Stimulated activated CD4-positive, alpha-beta T cell treated with anti-CD3 and anti-CD28 coated beads, Interleukin-1b, Interleukin-23, amount 100 ng/mL, for 4 hours (primary cell): ENCODE results near the gene OR1E1.
"Not testable (repeated sequence)": the region's sequence is repeated elsewhere in the genome, so short reads cannot be mapped to it uniquely, and the experiment has no call there.

ENCODE experiments used
- DNase-seq, 2 donors: peaks; one replicate each; pipeline ENCODE4 v3.0.0-alpha.2; 2020; ENCODE audit warnings: low read depth in 2 of 2

The OR1E1 gene, protein sequence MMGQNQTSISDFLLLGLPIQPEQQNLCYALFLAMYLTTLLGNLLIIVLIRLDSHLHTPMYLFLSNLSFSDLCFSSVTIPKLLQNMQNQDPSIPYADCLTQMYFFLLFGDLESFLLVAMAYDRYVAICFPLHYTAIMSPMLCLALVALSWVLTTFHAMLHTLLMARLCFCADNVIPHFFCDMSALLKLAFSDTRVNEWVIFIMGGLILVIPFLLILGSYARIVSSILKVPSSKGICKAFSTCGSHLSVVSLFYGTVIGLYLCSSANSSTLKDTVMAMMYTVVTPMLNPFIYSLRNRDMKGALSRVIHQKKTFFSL

DNA sequence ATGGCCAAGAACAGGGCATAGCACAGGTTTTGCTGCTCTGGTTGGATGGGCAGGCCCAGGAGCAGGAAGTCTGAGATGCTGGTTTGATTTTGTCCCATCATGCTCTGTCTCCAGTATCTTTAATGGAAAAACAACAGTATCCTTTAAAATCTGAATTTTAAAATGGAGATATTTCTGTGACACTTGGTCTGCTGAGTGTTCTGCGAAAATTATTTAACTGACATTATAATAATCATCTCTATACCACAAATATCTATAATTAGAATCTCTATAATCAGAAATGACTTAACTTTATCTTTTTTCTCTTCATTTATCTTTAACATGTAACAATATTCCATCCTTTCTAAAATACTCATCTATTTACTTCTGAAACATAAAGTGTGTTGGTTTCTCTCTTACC, at the start of gene OR1E1:
Gene OR1E1 (minus strand): TSS at position 101 of the 400 bp plus-strand sequence. CDS start 0 bp downstream, at position 101.
- DNase-seq: no peak

DNA sequence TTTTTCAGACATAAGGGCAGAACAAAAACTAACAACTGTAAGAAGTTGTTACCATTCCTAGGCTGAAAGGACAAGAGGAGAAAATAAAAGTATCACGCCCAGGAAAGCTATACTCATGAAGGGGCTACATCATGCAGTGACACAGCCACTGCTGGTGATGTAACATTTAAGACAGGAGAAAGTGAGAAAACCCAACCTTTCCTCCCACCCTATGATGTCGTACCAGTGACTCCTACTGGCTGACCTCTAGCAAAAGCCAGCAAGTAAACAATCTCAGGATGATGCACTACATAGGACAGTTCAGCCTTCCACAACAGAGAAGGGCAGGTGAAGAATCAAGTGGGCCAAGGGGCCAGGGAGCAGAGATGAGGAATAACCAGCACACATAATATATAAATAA, 49.4 kb upstream of the OR1E1 start:
- DNase-seq: no peak

DNA sequence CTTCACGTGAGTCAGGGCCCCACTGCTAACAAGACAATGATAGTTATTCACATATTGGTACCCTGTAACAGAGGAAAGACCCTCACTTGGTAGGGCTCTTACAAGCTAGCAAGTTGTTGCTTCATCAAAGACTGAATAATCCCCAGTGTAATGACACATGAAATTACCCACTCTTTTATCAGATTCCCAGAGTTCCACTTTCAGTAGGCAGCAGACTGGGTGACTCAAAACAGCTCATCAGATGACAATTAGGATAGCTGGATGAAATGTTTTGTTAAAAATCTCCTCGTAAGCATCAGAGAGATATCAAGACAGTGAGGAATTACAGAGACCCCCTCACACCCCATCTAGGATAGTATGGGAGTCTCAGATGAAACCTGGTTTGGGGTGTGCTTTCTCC, 42.2 kb upstream of the OR1E1 start:
- DNase-seq: no peak

DNA sequence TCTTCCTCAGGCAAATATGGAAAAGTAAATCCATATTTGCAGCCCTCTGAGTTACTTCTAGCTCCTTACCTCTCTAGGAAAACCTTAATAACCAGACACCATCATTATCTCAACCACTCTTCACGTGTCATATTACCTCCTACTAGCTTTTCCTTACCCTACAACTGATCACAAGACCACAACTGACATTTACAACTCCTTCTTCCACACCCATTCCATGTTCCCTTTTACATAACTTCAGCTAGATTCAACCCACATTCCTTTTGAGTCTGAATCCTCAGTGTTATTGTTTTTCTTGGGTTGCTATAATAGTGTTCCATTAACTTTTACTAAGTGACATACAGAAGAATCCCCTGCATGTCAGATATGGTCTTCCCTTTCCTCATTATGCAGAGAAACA, 40.2 kb upstream of the OR1E1 start:
- no peak for DNase-seq

DNA sequence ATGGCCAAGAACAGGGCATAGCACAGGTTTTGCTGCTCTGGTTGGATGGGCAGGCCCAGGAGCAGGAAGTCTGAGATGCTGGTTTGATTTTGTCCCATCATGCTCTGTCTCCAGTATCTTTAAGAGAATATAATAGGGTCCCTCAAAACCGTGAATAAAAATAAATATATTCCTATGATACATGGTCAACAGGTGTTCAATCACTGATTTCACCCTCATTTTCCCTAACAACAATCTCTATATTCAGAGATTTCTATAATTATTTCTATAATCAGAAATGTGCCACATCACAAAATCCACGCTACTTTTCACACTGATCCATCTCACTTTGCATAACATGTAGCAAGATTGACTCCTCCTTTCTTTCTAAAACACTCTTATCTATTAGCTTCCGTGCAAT, 35.5 kb upstream of the OR1E1 start, which contains the start of gene OR1E2:
Gene OR1E2 (minus strand): TSS at position 101 of the 400 bp plus-strand sequence. CDS start 0 bp downstream, at position 101.
- DNase-seq: no peak

- DNase-seq: not testable (repeated sequence)
These were observed 35.0 kb upstream of the OR1E1 start for GRCh38 chr17:3433215-3433614.

DNA sequence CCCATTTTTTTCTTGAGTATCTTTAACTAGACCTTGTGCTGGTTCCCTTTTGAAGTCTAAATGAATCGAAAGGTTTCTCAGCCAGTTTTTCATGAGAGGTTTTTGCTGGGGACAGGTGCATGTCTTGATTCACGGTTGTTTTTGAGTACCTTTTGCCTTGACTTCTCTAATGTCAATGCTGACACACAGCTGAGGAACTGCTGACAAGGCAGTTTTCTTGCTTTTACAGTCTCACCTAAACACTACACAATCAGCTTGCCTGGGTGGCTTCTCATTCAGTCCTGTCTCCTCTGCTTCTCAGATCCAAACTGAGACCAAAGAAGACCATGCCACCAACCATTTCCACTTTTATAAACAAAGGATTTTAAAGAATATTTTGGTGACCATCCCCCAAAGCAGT, 20.0 kb upstream of the OR1E1 start:
- no peak for DNase-seq

- DNase-seq: no peak
These were observed 17.4 kb upstream of the OR1E1 start for GRCh38 chr17:3415610-3416009.

- DNase-seq: not testable (repeated sequence)
These were observed 14.0 kb upstream of the OR1E1 start for GRCh38 chr17:3412216-3412615.

DNA sequence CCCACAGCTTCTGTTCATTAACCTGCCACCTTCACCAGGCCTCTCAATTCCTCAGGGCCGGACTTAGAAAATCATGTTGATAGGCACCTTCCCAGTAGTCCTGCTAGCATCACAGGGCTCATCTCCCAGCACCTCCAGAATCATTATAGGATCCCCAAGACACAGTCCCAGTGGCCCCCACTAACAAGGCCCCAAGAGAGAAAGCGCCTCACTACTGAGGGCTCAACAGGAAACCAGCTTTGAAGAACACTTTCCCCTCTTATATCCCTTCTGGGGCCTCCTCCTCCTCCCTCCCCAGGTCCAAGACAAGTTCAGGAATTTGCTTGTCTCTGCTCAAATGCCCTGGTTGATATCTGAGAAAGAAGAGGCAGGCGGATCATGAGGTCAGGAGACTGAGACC, 12.9 kb upstream of the OR1E1 start, which contains the start of gene OR3A3:
Gene OR3A3 (plus strand): TSS at position 301 of the 400 bp plus-strand sequence.
- DNase-seq: no peak

DNA sequence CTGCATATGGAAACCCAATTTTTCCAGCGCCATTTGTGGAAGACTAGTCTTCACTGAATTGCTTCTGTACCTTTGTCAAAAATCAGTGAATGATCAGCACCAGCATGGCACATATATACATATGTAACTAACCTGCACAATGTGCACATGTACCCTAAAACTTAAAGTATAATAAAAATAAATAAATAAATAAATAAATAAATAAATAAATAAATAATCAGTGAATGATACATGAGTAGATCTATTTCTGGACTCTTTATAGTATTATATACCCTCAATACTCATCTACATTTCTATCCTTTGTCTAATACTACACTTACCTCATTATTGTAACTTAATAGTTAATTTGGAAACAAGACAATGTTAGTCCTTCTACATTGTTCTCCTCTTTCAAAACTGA, 5.6 kb upstream of the OR1E1 start:
- not testable (repeated sequence) for DNase-seq

DNA sequence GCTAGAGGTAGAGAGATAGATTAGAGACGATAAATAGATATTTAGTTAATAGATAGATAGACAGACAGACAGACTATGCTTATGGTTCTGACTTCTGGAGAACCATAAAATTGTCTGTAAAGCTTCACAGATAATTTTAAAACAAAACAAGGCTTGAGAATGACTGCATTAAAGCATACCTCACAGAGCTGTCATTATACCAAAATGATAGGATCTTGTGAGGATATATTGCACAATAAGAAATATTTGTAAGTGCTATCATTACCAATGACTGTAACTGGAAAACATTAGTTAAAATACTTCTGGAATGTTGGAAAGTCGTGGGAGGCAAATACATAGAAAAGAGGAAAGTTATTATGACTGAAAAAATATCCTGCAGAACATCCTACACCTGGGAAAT, 3.6 kb upstream of the OR1E1 start:
- DNase-seq: no peak

GRCh38 chr17:3400055-3400454, 1.8 kb upstream of the OR1E1 start:
- DNase-seq: no peak

DNA sequence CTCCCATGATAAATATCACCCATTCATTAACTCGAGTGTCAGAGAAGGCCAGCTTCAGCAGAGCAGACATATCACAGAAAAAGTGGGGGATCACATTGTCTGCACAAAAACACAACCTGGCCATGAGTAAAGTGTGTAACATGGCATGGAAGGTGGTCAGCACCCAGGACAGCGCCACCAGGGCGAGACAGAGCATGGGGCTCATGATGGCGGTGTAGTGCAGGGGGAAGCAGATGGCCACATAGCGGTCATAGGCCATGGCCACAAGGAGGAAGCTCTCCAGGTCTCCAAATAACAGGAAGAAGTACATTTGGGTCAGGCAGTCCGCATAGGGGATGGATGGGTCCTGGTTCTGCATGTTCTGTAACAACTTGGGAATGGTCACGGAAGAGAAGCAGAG, 409 bp downstream of the OR1E1 start:
- DNase-seq: not testable (repeated sequence)

GRCh38 chr17:3389791-3390190, 8.4 kb downstream of the OR1E1 start:
- no peak for DNase-seq

- DNase-seq: peak in 1 of 2 donors; percentile 13
These were observed 12.1 kb downstream of the OR1E1 start, which contains the start of gene OR3A2 for GRCh38 chr17:3385869-3386816. TSS of gene OR3A2 (minus strand) at chr17:3386308.

GRCh38 chr17:3381957-3382356, 16.3 kb downstream of the OR1E1 start:
- DNase-seq: no peak

DNA sequence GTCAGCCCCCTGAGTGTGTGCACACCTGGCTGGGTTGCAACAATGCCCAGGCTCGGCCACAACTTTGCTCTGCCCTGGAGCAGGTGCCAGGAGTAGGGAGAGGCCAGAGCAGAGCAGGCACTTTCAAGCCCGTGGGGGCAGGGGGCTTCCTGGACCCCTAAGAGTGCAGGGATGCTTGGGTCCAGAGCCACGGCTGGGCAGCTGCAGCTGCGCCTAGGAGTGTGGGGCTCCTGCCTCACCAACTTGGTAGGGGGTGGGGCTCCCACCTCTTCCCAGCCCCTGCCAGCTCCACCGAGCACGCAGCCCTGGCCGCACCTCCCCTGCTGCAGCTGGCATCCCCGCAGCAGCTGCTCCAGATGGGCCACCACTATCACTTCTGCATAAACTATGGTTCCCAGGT, 19.9 kb downstream of the OR1E1 start:
- no peak for DNase-seq

GRCh38 chr17:3371167-3371566, 27.0 kb downstream of the OR1E1 start:
- not testable (repeated sequence) for DNase-seq
